ENCODE measurements around the gene CLIC1.

GRCh38 chr6:31702819-31703716 lies 33.3 kb downstream of the CLIC1 start, which contains the start of gene ABHD16A:
- no peak for TF ChIP-seq CTCF (conservative IDR thresholded peaks at IDR 0.05; ENCODE audit: low read length)
- TF ChIP-seq EZH2phosphoT487 (IDR thresholded peaks at IDR 0.05; ENCODE audit: borderline replicate concordance): no peak

Data from Loucy (cell line).